ENCODE results near the gene PTPN4.

Gene PTPN4

DNA sequence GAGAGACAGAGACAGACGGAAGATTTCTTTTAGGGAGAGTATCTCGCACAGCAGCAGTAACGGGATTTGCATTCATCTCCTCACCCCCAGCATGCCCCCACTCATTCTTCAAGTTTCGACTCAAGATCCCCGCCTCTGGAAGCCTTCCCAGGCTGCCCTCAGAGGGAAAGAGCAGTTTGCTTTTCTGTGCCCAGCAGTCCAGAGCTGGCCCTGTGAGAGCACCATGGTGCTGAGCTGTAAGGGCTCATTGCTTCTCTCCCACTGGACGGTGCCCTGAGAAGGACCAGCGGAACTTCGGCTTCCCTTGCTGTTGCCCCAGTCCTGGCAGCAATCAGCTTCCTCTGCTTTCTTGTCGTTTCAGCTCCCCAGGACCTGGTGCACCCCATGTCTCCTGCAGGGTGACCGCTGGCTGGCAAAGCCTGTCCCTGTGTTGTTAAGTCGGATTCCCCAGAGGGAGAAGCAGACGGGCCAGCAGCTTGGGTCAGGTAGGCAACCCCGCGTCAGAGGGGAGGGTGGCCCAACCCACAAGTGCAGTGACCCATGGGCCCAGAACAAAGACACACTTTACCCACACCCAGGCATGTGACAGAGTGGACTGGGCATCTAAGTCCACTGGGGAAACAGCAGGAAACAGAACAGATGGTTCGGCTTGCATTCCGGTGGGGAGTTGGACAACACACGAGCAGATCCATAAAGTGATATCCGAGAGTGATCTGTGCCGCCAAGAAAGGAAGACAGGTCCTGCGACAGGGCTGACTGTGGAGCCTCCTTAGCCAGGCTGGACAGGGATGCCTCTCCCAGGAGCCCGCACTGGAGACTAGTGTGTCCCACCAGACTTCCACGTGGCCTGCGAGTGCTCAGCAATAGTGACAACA is 44.1 kb upstream of the PTPN4 start:
- FAIRE-seq (no peak), DNase-seq (ENCODE audit: insufficient read length, low spot score) (no peak)
- TF ChIP-seq, protein P1, sequence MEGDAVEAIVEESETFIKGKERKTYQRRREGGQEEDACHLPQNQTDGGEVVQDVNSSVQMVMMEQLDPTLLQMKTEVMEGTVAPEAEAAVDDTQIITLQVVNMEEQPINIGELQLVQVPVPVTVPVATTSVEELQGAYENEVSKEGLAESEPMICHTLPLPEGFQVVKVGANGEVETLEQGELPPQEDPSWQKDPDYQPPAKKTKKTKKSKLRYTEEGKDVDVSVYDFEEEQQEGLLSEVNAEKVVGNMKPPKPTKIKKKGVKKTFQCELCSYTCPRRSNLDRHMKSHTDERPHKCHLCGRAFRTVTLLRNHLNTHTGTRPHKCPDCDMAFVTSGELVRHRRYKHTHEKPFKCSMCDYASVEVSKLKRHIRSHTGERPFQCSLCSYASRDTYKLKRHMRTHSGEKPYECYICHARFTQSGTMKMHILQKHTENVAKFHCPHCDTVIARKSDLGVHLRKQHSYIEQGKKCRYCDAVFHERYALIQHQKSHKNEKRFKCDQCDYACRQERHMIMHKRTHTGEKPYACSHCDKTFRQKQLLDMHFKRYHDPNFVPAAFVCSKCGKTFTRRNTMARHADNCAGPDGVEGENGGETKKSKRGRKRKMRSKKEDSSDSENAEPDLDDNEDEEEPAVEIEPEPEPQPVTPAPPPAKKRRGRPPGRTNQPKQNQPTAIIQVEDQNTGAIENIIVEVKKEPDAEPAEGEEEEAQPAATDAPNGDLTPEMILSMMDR (IDR thresholded peaks at IDR 0.05; ENCODE audit: insufficient read depth, missing control alignments), result no peak

DNA sequence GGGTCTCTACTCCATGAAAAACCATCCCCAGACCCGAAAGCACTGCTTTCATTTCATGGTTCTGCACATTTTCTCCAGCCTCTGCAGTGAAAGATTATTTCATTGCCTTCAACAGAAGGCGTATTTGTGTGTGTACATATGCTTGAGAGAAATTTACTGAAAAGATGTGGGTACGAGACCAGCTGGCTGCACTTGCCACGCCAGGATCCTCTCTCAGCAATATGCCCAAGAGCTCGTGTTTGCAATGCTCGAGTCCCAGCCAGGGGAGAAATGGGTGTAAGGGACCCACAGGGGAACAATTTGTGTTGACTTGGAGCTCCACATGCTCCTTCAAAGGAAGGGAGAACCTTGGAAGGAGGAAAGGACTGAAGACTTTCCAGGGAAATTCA is 43.4 kb upstream of the PTPN4 start:
- TF ChIP-seq, protein P1 (IDR thresholded peaks at IDR 0.05; ENCODE audit: insufficient read depth, missing control alignments), result no peak
- FAIRE-seq, result no peak
- no peak for DNase-seq (ENCODE audit: insufficient read length, low spot score)

DNA sequence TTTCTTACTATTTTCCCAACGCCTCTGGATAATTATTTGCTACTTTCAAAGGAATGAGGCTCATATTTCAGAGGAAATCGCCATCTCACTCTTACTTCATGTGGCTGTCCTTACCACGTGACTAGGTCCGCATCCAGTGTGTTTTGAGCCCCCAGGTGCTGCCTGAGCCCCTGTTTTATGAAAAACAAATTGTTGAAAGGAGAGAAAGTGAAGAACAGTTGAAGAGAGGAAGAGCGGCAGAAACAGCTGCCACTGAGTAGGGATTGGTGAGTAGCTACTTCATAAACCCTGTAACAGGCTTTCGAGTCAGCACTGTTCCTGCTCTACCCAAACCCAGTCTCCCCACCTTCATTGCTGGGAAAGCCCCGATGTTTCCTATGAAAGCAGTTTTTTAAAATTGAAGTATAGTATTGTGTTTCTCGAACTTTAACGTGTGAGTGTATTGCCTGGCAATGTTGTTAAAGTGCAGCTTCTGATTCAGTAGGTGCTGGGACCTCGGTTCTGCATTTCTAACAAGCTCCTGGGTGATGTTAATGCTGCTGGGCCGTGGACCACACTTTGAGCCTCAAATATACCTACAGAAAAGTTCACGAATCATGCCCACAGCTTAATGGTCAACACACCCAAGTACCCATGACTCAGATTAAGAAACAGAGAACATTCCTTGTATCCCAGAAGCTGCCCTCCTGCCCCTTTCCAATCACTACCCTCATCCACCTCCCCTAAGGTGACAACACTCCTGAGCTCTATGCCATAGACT is 41.0 kb upstream of the PTPN4 start:
- no peak for DNase-seq (ENCODE audit: insufficient read length, low spot score)
- no peak for FAIRE-seq
- TF ChIP-seq, protein P1 (IDR thresholded peaks at IDR 0.05; ENCODE audit: insufficient read depth, missing control alignments), result no peak

DNA sequence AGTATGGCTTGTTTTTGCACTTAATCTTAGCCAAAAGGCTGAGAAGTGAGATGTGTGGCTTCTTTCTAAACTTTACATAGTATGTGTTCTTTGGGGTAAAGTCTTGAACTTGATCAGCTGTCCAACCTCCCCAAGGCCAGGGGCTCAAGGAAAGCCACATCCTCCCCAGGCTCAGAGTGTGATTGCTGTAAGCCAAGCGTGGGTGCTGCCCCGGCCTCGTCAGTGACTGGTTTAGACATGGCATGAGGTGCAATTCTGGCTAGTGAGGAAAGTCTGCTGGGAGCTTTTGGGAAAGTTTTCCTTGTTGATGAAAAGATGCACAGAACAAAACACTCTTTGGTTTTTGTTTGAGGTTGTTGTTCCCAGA is 40.5 kb upstream of the PTPN4 start:
- no peak for FAIRE-seq
- TF ChIP-seq, protein P1 (IDR thresholded peaks at IDR 0.05; ENCODE audit: insufficient read depth, missing control alignments), result no peak

DNA sequence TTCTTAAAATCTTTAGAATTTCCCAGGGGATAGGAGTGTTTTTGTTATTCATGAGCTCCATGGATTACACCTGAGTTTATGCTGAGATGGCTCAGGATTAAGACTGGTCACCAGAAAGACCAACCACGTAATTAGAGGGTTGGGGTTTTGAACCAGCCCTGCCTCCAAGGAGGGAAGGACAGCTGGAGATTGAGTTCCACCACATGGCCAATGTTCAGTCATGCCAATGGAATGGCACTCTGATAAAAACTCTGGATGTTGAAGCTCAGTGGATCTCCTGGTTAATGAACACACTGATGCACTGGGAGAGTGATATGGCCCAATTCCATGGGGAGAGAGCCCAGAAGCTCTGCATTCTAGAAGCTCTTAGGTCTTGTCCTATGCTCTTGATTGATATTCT is 38.7 kb upstream of the PTPN4 start:
- TF ChIP-seq, protein P1 (IDR thresholded peaks at IDR 0.05; ENCODE audit: insufficient read depth, missing control alignments), result no peak
- FAIRE-seq, result no peak

More for the DNA sequence above, 40.5 kb upstream of the PTPN4 start:
- no peak for DNase-seq (ENCODE audit: insufficient read length, low spot score)

DNA sequence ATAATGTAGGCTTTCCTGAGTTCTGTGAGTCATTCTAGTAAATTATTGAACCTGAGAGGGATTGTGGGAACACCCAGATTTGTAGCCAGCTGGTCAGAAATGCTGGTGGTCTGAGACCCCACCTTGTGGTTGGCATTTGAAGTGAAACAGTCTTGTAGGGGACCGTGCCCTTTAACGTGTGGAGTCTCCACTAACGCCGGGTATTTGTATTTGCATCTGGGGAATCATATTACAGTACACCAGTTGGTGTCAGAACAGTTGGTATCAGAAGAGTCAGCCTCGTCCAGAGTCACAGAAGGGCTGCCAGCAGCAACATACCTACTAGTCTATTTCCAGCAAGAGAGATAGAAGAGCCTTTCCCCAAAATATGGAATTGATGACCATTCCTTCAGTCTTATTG is 38.3 kb upstream of the PTPN4 start:
- DNase-seq (ENCODE audit: insufficient read length, low spot score) (no peak), FAIRE-seq (no peak)
- TF ChIP-seq, protein P1 (IDR thresholded peaks at IDR 0.05; ENCODE audit: insufficient read depth, missing control alignments), result no peak

More for the DNA sequence above, 38.7 kb upstream of the PTPN4 start:
- no peak for DNase-seq (ENCODE audit: insufficient read length, low spot score)

DNA sequence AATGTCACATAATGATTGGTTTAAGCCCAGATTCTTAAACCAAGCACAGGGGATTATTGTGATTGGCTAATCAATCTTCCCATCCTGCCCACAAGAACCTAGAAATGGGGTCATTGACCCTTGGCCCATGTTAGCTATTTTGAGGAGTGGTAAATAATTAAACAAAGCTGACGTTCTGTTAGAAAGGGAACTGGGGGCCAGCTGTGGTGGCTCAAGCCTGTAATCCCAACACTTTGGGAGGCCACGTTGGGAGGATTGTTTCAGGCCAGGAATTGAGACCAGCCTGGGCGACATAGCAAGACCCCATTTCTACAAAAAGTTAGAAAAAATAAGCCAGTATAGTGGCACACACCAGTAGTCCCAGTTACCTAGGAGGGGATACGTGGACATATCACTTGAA is 37.8 kb upstream of the PTPN4 start:
- no peak for DNase-seq (ENCODE audit: insufficient read length, low spot score)
- FAIRE-seq, result no peak
- TF ChIP-seq, protein P1 (IDR thresholded peaks at IDR 0.05; ENCODE audit: insufficient read depth, missing control alignments), result no peak

Data from D721Med (cell line).